GM18505 (cell line): ENCODE data around the gene SPDYE5.
"Not testable (repeated sequence)": the region's sequence is repeated elsewhere in the genome, so short reads cannot be mapped to it uniquely, and the experiment has no call there.

Experiments
- ATAC-seq: cut with Tn5 transposase; IDR thresholded peaks from one replicate; pipeline ENCODE4 v1.9.1; 2021; ENCODE audit not compliant: unreplicated experiment
- POLR2A ChIP-seq: IDR thresholded peaks from 4 replicates; pipeline ENCODE4 v1.6.1; 2011; ENCODE audit warnings: borderline replicate concordance; ENCODE audit not compliant: insufficient read depth, insufficient read length; ENCODE audit errors: extremely low read depth

SPDYE5 gene, protein sequence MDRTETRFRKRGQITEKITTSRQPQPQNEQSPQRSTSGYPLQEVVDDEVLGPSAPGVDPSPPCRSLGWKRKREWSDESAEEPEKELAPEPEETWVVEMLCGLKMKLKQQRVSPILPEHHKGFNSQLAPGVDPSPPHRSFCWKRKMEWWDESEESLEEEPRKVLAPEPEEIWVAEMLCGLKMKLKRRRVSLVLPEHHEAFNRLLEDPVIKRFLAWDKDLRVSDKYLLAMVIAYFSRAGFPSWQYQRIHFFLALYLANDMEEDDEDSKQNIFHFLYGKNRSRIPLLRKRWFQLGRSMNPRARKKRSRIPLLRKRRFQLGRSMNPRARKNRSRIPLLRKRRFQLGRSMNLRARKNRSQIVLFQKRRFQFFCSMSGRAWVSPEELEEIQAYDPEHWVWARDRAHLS

DNA sequence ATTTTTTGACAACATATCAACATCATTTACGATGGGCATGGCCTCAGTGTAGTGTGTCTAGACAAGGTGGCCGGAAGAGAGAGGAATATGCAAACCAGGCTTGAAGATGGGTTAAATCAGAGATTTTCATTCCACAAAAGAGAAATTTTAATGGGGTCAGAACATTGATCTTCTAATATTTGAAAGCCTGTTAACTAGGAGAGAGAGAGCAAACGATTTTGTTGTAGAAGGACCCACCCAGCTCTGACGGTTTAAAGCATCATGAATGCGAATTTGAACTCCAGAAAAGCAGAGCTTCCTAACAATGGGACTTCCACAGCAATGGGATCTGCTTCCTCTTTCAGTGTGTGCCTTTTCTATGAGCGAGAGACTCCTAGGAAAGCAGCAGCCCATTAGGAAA, at the start of gene SPDYE5:
SPDYE5 (plus strand) TSS at position 301 of the 400 bp plus-strand sequence. CDS start 1,728 bp downstream, outside the sequence.
- ATAC-seq: not testable (repeated sequence)

DNA sequence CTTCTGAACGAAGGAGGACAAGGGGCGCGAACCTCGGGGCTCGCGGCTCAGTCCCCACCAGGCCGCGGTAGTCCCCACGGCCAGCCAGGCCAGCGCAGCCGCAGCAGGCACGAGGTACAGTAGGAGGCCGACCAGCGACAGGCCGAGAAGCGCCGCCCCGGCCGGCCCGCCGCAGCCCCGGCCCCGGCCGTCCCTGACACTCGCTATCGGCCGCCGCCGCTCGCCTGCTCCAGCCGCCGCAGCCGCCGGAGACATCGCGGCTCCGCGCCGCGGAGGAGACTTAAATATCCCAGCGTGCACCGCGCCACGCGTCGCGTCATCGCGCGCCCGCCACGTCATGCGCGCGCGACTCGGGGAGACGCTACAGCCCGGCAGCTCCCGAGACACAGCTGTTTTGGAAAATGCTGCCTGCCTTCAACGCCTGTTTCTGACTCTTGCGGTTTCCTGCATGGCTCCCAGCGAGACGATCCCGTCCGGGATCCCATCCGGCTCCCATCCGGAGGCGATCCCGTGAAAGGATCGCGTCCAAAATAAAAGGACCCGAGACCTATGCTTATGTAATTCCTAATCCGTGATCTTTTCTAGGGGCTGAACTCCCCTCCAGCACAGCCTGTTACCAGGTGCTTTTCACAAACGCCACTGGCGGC, 49.5 kb upstream of the SPDYE5 start:
- ATAC-seq: peak; percentile 83

DNA sequence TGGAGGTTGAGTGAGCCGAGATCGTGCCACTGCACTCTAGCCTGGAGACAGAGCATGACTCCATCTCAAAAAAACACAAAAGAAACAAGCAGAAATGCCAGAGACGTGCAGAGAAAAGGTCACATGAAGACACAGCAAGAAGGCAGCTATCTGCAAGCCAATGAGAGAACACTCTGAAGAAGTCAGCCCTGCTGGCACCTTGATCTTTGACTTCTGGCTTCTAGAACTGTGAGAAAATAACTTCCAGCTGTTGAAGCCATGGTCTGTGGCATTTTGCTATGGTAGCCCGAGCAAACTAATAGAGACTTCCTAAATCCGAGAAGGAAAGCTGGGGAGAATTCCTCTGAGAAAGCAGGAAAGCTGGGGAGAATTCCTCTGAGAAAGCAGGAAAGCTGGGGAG, 42.2 kb upstream of the SPDYE5 start:
- not testable (repeated sequence) for ATAC-seq

More for the DNA sequence above, 49.5 kb upstream of the SPDYE5 start:
- TF ChIP-seq POLR2A: peak; percentile 35

DNA sequence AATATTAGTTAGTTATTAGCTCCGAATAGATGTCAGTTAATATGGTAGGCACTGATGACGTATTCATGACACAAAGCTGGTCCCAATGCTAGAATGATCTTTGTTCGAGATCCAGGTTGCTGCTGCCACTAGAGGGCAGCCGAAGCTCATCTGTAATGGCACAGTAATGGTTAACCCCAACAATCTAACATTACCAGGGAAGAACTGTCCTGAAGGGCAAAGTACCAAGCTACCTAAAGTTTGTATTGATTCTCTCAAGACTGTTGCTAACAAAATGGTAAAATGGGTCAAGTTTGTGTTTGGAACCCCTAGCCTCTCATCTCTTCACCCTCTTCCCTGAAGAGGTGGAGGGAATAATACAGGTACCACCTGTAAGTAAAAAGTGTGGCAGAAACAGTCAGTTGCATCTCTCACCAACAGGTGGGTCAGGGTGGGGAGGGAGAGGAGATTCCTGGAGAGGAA, 39.6 kb upstream of the SPDYE5 start:
- ATAC-seq: not testable (repeated sequence)

DNA sequence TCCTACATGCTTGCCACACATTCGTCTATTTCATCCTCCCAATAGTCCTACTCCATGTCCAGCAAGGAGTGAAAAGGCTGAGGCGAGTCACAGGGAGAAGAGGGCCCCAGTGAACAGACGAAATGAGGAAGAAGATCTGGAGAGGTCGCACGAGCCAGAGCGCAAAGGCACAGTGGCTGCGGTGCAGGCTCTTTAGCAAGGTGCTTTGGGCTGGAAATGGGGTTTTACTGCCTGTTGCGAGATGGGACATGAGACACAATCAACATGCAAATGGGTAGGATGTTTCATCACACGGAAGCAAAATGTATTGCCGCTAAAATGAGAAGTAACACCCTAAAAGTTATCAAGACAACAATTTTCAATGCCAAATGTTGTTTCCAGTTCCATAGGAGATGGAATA, 35.7 kb upstream of the SPDYE5 start:
- ATAC-seq: not testable (repeated sequence)

DNA sequence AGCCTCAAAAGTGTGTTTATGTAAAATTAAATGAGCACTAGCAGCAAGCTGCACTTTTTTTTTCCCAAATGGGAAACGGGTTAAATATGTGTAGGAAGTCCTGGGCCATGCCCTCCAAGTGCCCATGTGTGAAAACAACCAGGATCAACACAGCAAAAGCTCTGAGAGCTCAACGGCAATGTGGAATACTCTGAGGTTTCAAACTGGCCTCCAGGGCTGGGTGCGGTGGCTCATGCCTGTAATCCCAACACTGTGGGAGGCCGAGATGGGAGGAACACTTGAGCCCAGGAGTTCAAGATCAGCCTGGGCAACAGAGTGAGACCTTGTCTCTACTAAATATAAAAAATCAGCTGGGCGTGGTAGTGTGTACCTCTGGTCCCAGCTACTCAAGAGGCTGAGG, 34.1 kb upstream of the SPDYE5 start:
- ATAC-seq: not testable (repeated sequence)

DNA sequence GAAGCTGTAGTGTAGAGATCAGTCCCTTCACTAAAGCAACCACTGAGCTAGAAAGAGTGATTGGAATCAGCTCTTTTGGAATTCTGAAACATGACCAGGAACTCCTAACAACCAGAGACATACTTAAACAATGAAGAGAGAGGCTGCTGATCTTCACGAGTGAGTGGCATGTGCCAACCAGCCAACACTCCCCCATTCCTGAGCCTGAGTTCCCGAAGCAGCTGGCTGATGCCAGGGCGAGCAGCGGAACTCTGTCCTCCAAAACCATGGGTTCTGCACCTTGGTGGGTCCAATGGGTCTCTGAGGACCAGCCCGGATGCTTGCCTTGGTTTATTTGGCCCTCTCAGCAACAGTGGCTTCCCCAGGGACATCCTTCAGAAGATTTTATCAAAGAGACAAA, 31.6 kb upstream of the SPDYE5 start:
- not testable (repeated sequence) for ATAC-seq

DNA sequence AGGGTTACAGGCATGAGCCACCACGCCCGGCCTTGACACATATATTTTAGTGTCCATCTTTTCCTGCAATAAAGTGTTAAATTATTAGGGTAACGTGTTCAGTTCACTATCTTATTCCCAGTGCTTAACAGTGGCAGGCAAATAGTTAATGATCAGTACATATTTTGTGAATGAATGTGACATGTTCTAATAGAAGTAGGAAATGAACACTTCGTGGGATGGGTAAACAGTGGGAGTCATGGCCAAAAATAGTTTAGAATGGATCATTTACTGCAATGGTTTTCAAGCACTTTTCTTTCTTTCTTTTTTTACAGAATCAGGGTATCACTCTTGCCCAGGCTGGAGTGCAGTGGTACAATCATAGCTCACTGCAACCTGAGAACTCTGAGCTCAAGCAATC, 22.0 kb upstream of the SPDYE5 start:
- ATAC-seq: not testable (repeated sequence)

DNA sequence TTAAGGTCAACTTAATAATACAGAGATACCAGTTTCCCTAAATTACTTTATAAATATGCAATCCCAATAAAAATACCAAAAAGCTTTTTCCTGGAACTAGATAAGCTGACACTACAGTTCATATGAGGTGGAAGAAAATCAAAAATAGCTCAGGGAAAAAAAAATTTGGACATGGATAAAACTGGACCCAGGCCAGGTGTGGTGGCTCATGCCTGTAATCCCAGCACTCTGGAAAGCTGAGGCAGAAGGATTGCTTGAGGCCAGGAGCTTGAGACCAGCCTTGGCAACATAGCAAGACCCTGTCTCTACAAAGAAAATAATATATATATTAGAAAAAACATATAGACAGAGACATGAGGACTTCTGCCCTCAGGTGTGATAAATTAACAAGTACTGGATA, 14.7 kb upstream of the SPDYE5 start:
- not testable (repeated sequence) for ATAC-seq

DNA sequence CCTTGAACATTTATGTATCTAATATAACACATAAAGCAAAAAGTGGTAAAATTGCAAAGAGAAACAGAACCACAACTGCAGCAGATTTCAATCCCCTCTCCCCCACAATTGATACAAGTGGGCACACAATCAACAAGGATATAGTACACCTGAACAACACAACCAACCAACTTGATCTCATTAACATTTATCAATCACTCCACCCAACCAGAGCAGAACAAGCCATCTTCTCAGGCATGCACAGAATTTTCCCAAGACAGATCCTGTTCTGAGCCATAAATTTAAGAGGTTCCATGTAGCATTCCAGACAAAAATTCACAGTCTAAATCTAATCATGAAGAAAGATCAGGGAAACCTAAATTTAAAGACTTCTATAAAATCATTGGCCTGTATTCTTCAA, 11.8 kb upstream of the SPDYE5 start:
- ATAC-seq: not testable (repeated sequence)

DNA sequence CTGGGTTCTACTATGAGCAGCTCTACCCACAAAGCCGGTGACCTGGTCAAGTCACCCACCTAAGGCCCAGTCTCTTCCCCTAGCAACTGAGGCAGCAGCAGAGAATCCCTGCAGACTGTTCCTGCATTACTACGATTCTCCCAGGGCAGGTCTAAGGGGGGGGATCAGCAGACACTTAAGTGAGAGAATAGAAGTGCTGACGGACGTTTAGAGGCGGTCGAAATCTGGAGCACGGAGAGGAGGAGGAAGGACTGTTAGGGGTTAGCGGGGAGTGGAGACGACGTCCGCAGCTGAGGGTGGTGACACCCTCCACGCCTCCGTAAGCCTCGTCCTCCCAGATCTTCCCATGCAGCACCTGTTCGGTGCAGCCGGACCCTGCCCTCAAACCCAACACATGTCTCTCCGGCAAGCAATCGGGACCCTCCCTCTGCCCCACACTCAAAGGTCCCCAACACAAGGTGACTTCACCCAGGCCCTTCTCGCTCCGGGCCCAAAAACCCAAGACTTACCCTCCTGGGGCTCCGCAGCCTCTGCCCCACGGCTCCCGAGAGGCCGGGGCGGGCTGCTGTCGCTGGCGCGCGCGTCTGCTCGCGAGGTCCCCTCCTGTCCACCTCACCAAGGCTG, 6.7 kb upstream of the SPDYE5 start:
- peak; percentile 12 for ATAC-seq

DNA sequence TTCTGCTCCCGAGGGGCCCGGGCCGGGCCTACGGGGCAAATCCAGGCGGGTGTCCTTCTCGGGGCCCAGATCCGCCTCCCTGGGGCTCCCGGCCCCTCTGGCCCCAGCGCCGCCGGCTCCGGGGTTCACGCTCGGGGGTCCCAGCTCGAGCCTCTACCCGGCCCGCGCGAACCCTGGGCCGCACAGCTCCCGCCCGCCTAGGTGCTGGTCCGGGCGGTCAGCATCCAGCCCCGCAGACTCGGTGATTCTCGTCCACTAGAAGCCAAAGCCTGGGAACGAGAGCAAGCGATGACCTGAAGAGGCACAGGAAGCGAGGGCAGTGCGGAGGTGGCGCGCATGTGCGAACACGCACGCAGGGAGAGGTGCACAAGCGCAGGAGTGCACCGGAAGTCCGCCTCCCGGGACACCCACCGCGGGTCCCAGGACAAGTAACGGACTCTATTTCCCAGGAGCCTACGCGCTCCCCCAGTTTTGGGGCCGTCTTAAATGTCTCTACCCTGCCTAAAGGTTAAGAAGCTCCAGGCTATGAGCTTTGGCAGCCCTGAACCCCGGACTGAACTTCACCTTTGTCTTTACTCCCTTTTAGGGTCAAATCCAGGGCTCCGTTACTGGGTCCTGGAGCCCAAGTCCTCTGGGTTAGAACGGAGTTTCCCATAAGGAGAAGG, 6.0 kb upstream of the SPDYE5 start, which contains the start of gene POM121C:
POM121C (minus strand) TSS at position 321 of the 665 bp plus-strand sequence. CDS start 44,803 bp downstream, outside the sequence.
- ATAC-seq: peak; percentile 99
- peak; percentile 67 for TF ChIP-seq POLR2A

DNA sequence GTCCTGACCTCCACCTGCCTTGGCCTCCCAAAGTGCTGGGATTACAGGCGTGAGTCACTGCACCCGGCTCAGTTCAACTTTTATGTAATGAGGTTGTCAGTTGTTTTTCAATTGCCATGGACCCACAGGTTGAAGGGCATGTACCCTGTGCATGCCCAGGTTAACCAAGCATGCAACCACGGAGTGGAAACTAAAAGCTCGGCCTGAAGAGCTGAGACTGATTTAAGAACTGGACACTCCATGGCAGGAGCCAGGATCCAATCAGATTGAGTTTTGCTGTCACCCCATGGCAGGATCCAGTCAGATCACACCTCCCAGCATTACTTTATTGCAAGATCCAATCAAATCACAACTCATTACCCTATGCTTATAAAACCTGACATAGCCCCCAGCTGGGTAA, 16.9 kb downstream of the SPDYE5 start:
- ATAC-seq: not testable (repeated sequence)

DNA sequence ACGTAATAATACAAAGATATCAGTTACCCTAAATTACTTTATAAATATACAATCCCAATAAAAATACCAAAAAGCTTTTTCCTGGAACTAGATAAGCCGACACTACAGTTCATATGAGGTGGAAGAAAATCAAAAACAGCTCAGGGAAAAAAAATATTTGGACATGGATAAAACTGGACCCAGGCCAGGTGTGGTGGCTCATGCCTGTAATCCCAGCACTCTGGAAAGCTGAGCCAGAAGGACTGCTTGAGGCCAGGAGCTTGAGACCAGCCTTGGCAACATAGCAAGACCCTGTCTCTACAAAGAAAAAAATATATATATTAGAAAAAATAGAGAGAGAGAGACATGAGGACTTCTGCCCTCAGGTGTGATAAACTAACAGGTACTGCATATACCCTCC, 26.7 kb downstream of the SPDYE5 start:
- ATAC-seq: not testable (repeated sequence)

DNA sequence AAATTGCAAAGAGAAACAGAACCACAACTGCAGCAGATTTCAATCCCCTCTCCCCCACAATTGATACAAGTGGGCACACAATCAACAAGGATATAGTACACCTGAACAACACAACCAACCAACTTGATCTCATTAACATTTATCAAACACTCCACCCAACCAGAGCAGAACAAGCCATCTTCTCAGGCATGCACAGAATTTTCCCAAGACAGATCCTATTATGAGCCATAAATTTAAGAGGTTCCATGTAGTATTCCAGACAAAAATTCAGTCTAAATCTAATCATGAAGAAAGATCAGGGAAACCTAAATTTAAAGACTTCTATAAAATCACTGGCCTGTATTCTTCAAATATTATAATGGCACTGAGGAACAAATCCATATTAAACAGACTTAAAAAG, 29.6 kb downstream of the SPDYE5 start:
- not testable (repeated sequence) for ATAC-seq

DNA sequence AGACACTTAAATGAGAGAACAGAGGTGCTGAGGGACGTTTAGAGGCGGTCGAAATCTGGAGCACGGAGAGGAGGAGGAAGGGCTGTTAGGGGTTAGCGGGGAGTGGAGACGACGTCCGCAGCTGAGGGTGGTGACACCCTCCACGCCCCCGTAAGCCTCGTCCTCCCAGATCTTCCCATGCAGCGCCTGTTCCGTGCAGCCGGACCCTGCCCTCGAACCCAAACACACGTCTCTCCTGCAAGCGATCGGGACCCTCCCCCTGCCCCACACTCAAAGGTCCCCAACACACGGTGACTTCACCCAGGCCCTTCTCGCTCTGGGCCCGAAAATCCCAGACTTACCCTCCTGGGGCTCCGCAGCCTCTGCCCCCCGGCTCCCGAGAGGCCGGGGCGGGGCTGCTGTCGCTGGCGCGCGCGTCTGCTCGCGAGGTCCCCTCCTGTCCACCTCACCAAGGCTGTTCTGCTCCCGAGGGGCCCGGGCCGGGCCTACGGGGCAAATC, 35.2 kb downstream of the SPDYE5 start:
- not testable (repeated sequence) for ATAC-seq
